Memory B cell (primary cell): Measurements from ENCODE around the gene CAVIN3.

Experiments
- ATAC-seq: fragments of 150-1000 bp; cut with Tn5 transposase; 2 replicates; pipeline ENCODE4 v1.10.0; 2021; ENCODE audit warnings: low read depth, mild to moderate bottlenecking, moderate library complexity
- DNase-seq, 2 donors: peaks; one replicate each; pipeline ENCODE4 v3.0.0; 2022; ENCODE audit warnings: low spot score in 2 of 2
- H3K27ac Mint-ChIP-seq: one replicate; pipeline ENCODE4 v1.8.0; 2022; ENCODE audit warnings: mild to moderate bottlenecking, moderate library complexity, mixed read lengths
- H3K27me3 Mint-ChIP-seq: one replicate; pipeline ENCODE4 v1.8.0; 2022; ENCODE audit warnings: mixed read lengths
- H3K36me3 Mint-ChIP-seq: one replicate; pipeline ENCODE4 v1.8.0; 2022; ENCODE audit warnings: mild to moderate bottlenecking, mixed read lengths
- H3K4me1 Mint-ChIP-seq: one replicate; pipeline ENCODE4 v1.8.0; 2022; ENCODE audit warnings: mixed read lengths
- H3K4me3 Mint-ChIP-seq: one replicate; pipeline ENCODE4 v1.8.0; 2022; ENCODE audit warnings: mild to moderate bottlenecking, moderate library complexity, mixed read lengths
- H3K9me3 Mint-ChIP-seq: one replicate; pipeline ENCODE4 v1.8.0; 2022; ENCODE audit warnings: mixed read lengths

Gene CAVIN3

GRCh38 chr11:6345366-6345765, 25.1 kb upstream of the CAVIN3 start:
- peaks cover 2% of the 10 kb centered on the region for H3K4me1 Mint-ChIP-seq
- no peak overlapping the region for H3K4me3 Mint-ChIP-seq
- H3K9me3 Mint-ChIP-seq, result no peaks in the 10 kb centered on the region
- H3K36me3 Mint-ChIP-seq, result no peaks in the 10 kb centered on the region
- ATAC-seq (no peak), DNase-seq (no peak)
- H3K27ac Mint-ChIP-seq, result no peak overlapping the region
- peaks cover 8% of the 10 kb centered on the region for H3K27me3 Mint-ChIP-seq

- Mint-ChIP-seq H3K36me3 (no peaks in the 10 kb centered on the region), H3K9me3 (peaks cover 1% of the 10 kb centered on the region), H3K4me3 (no peak overlapping the region), H3K27me3 (peaks cover 7% of the 10 kb centered on the region), H3K27ac (no peak overlapping the region), H3K4me1 (no peaks in the 10 kb centered on the region)
- DNase-seq, result no peak
- no peak for ATAC-seq
These were observed 16.0 kb upstream of the CAVIN3 start for GRCh38 chr11:6336293-6336692.

- Mint-ChIP-seq H3K4me1 (no peaks in the 10 kb centered on the region), H3K4me3 (no peak overlapping the region), H3K27me3 (peaks cover 7% of the 10 kb centered on the region), H3K9me3 (peaks cover 1% of the 10 kb centered on the region), H3K27ac (no peak overlapping the region), H3K36me3 (no peaks in the 10 kb centered on the region)
- ATAC-seq (no peak), DNase-seq (no peak)
These were observed 14.5 kb upstream of the CAVIN3 start for GRCh38 chr11:6334806-6335205.

GRCh38 chr11:6333095-6333494, 12.8 kb upstream of the CAVIN3 start:
- Mint-ChIP-seq H3K27me3 (peaks cover 3% of the 10 kb centered on the region), H3K27ac (no peak overlapping the region), H3K4me3 (no peak overlapping the region), H3K4me1 (no peaks in the 10 kb centered on the region), H3K36me3 (no peaks in the 10 kb centered on the region), H3K9me3 (peaks cover 1% of the 10 kb centered on the region)
- no peak for ATAC-seq
- DNase-seq, result no peak

- Mint-ChIP-seq H3K4me3 (no peak overlapping the region), H3K27me3 (peaks cover 8% of the 10 kb centered on the region), H3K36me3 (no peaks in the 10 kb centered on the region), H3K27ac (no peak overlapping the region), H3K4me1 (no peaks in the 10 kb centered on the region), H3K9me3 (peaks cover 1% of the 10 kb centered on the region)
- no peak for ATAC-seq
- DNase-seq, result no peak
These were observed 11.8 kb upstream of the CAVIN3 start for GRCh38 chr11:6332066-6332465.

GRCh38 chr11:6328321-6328720, 8.0 kb upstream of the CAVIN3 start:
- DNase-seq (no peak), ATAC-seq (no peak)
- Mint-ChIP-seq H3K9me3 (no peaks in the 10 kb centered on the region), H3K4me1 (no peaks in the 10 kb centered on the region), H3K4me3 (no peak overlapping the region), H3K27ac (no peak overlapping the region), H3K27me3 (peaks cover 12% of the 10 kb centered on the region), H3K36me3 (no peaks in the 10 kb centered on the region)

- H3K27me3 Mint-ChIP-seq, result peaks cover 13% of the 10 kb centered on the region
- no peak for ATAC-seq
- DNase-seq, result no peak
- H3K9me3 Mint-ChIP-seq, result no peaks in the 10 kb centered on the region
- H3K36me3 Mint-ChIP-seq, result no peaks in the 10 kb centered on the region
- no peak overlapping the region for H3K27ac Mint-ChIP-seq
- no peaks in the 10 kb centered on the region for H3K4me1 Mint-ChIP-seq
- H3K4me3 Mint-ChIP-seq, result no peak overlapping the region
These were observed 7.5 kb upstream of the CAVIN3 start for GRCh38 chr11:6327806-6328205.

- Mint-ChIP-seq H3K4me1 (no peaks in the 10 kb centered on the region), H3K27me3 (peaks cover 17% of the 10 kb centered on the region), H3K4me3 (no peak overlapping the region), H3K36me3 (no peaks in the 10 kb centered on the region), H3K27ac (no peak overlapping the region), H3K9me3 (no peaks in the 10 kb centered on the region)
- DNase-seq (no peak), ATAC-seq (no peak)
These were observed 6.7 kb upstream of the CAVIN3 start for GRCh38 chr11:6326985-6327384.

- no peak overlapping the region for H3K27ac Mint-ChIP-seq
- H3K9me3 Mint-ChIP-seq, result no peaks in the 10 kb centered on the region
- DNase-seq, result no peak
- no peak for ATAC-seq
- no peak overlapping the region for H3K4me3 Mint-ChIP-seq
- H3K36me3 Mint-ChIP-seq, result no peaks in the 10 kb centered on the region
- peaks cover 22% of the 10 kb centered on the region for H3K27me3 Mint-ChIP-seq
- no peaks in the 10 kb centered on the region for H3K4me1 Mint-ChIP-seq
These were observed 6.0 kb upstream of the CAVIN3 start for GRCh38 chr11:6326303-6326702.

- no peak for DNase-seq
- no peak overlapping the region for H3K4me3 Mint-ChIP-seq
- ATAC-seq, result no peak
- no peaks in the 10 kb centered on the region for H3K36me3 Mint-ChIP-seq
- H3K27me3 Mint-ChIP-seq, result peaks cover 35% of the 10 kb centered on the region
- no peaks in the 10 kb centered on the region for H3K9me3 Mint-ChIP-seq
- H3K4me1 Mint-ChIP-seq, result peaks cover 3% of the 10 kb centered on the region
- H3K27ac Mint-ChIP-seq, result no peak overlapping the region
These were observed 3.1 kb upstream of the CAVIN3 start for GRCh38 chr11:6323291-6323905.

- H3K4me1 Mint-ChIP-seq, result peaks cover 3% of the 10 kb centered on the region
- H3K27me3 Mint-ChIP-seq, result peaks cover 36% of the 10 kb centered on the region
- DNase-seq (no peak), ATAC-seq (no peak)
- H3K27ac Mint-ChIP-seq, result no peak overlapping the region
- H3K9me3 Mint-ChIP-seq, result no peaks in the 10 kb centered on the region
- H3K36me3 Mint-ChIP-seq, result no peaks in the 10 kb centered on the region
- H3K4me3 Mint-ChIP-seq, result no peak overlapping the region
These were observed 1.7 kb upstream of the CAVIN3 start for GRCh38 chr11:6321961-6322362.

- DNase-seq (no peak), ATAC-seq (no peak)
- Mint-ChIP-seq H3K36me3 (no peaks in the 10 kb centered on the region), H3K27me3 (peaks cover 37% of the 10 kb centered on the region), H3K4me1 (peaks cover 3% of the 10 kb centered on the region), H3K9me3 (no peaks in the 10 kb centered on the region), H3K27ac (no peak overlapping the region), H3K4me3 (no peak overlapping the region)
These were observed 1.1 kb upstream of the CAVIN3 start for GRCh38 chr11:6321356-6321755.

- Mint-ChIP-seq H3K36me3 (no peaks in the 10 kb centered on the region), H3K27ac (no peak overlapping the region), H3K9me3 (no peaks in the 10 kb centered on the region), H3K27me3 (peaks cover 32% of the 10 kb centered on the region), H3K4me1 (peaks cover 9% of the 10 kb centered on the region), H3K4me3 (no peak overlapping the region)
- DNase-seq (no peak), ATAC-seq (no peak)
These were observed 444 bp downstream of the CAVIN3 start for GRCh38 chr11:6319704-6320410.

GRCh38 chr11:6319001-6319703, 1.1 kb downstream of the CAVIN3 start:
- DNase-seq (no peak), ATAC-seq (no peak)
- no peaks in the 10 kb centered on the region for H3K36me3 Mint-ChIP-seq
- peaks cover 32% of the 10 kb centered on the region for H3K27me3 Mint-ChIP-seq
- peaks cover 9% of the 10 kb centered on the region for H3K4me1 Mint-ChIP-seq
- H3K9me3 Mint-ChIP-seq, result no peaks in the 10 kb centered on the region
- H3K27ac Mint-ChIP-seq, result no peak overlapping the region
- H3K4me3 Mint-ChIP-seq, result no peak overlapping the region
